Left ventricle myocardium inferior (tissue), 1 donor: ENCODE measurements around the gene GPC5. TPM values are rescaled to one million over a fixed set of nuclear protein-coding genes. Genes with fewer than 3 reads are reported as not detected.

ENCODE experiments used
- DNase-seq: peaks from one replicate; pipeline ENCODE4 v3.0.0-alpha.2; 2020
- H3K27ac ChIP-seq: fragments of 200-600 bp; replicated peaks from 2 replicates; pipeline ENCODE4 v1.8.0; 2021
- H3K27me3 ChIP-seq: fragments of 200-600 bp; 2 replicates; pipeline ENCODE4 v1.8.0; 2021; ENCODE audit warnings: low read depth
- H3K36me3 ChIP-seq: fragments of 200-600 bp; 2 replicates; pipeline ENCODE4 v1.8.0; 2021
- H3K4me1 ChIP-seq: fragments of 200-600 bp; 2 replicates; pipeline ENCODE4 v1.8.0; 2021
- H3K4me3 ChIP-seq: fragments of 200-600 bp; 2 replicates; pipeline ENCODE4 v1.8.0; 2021; ENCODE audit warnings: mild to moderate bottlenecking, moderate library complexity
- H3K9me3 ChIP-seq: fragments of 200-600 bp; replicated peaks from 2 replicates; pipeline ENCODE4 v1.8.0; 2021
- CTCF ChIP-seq: fragments of 200-600 bp; IDR thresholded peaks from 2 replicates; pipeline ENCODE4 v1.8.0; 2021; ENCODE audit warnings: antibody characterized with exemption, mild to moderate bottlenecking, borderline replicate concordance
- intact Hi-C: fragments of 100-400 bp; cut with micrococcal nuclease; formaldehyde crosslinking; loops from one replicate; pipeline ENCODE4 v1.11.0; 2022
- total RNA-seq: library from RNA; stranded (reverse); fragmentation: NEBNext Ultra II Directional; extraction: Animal tissue kit (Norgen Biotek cat#: 25700); gene quantifications from one replicate; pipeline ENCODE4 v1.2.1, GENCODE V29; 2021
- donor health status: DM: no; HTN: yes; CAD: no; lungs with severe emphysema.

GPC5 gene
- total RNA-seq, 1 donor from 2014 or later: 1.5 TPM

GRCh38 chr13:92452840-92453239 is 1054.4 kb downstream of the GPC5 start:
- DNase-seq: no peak
- H3K36me3 ChIP-seq: no peaks in the 10 kb centered on the region
- H3K27ac ChIP-seq: no peak overlapping the region
- intact Hi-C loops: no loop called here
- no peaks in the 10 kb centered on the region for H3K27me3 ChIP-seq
- H3K4me3 ChIP-seq: no peak overlapping the region
- no peak for TF ChIP-seq CTCF
- no peaks in the 10 kb centered on the region for H3K9me3 ChIP-seq
- no peaks in the 10 kb centered on the region for H3K4me1 ChIP-seq

DNA sequence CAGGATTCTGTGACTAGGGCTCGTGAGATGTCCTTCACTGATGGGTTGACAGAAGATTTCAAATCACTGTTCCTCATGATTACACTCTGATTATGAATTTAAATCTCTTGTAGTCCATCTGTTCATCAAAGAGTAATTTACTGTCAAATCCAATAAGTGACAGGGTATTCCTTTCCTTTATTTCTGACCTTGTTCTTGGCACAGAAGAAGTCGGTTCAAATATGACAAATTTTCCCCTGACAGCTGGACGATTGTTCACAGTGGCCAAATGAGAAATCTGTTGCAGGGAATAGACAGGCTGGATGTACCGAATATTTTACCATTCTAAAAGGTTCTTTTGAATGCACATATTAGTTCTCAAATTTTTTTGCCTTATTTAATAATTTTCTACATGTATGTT is 1060.9 kb downstream of the GPC5 start:
- intact Hi-C loops: no loop called here
- H3K27me3 ChIP-seq: no peaks in the 10 kb centered on the region
- TF ChIP-seq CTCF: no peak
- no peak for DNase-seq
- H3K27ac ChIP-seq: no peak overlapping the region
- no peaks in the 10 kb centered on the region for H3K9me3 ChIP-seq
- H3K4me3 ChIP-seq: no peak overlapping the region
- H3K36me3 ChIP-seq: no peaks in the 10 kb centered on the region
- H3K4me1 ChIP-seq: no peaks in the 10 kb centered on the region

GRCh38 chr13:92460479-92460878 is 1062.1 kb downstream of the GPC5 start:
- no peaks in the 10 kb centered on the region for H3K36me3 ChIP-seq
- no peaks in the 10 kb centered on the region for H3K9me3 ChIP-seq
- TF ChIP-seq CTCF: no peak
- H3K27me3 ChIP-seq: no peaks in the 10 kb centered on the region
- no peak for DNase-seq
- no peak overlapping the region for H3K4me3 ChIP-seq
- no peak overlapping the region for H3K27ac ChIP-seq
- H3K4me1 ChIP-seq: no peaks in the 10 kb centered on the region
- intact Hi-C loops: no loop called here

DNA sequence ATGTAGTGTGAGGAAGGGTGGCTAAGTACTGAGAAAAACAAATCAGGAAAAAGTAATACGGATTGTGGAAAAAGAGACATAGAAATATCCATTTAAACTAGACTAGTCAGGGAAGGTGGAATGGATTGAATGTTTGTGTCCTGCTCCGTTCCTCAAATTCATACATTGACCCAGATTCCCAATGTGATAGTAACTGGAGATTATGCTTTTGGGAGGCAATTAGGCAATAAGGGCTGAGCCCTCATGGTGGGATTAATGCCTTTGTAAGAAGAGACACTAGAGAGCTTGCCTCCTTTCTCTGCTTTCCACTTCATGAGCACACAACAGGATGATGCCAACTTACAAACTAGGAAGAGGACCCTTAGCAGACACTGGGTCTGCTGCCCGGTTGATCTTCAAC is 1063.0 kb downstream of the GPC5 start:
- TF ChIP-seq CTCF: no peak
- intact Hi-C loops: no loop called here
- Histone ChIP-seq H3K36me3 (no peaks in the 10 kb centered on the region), H3K27me3 (no peaks in the 10 kb centered on the region), H3K4me1 (no peaks in the 10 kb centered on the region), H3K4me3 (no peak overlapping the region), H3K9me3 (no peaks in the 10 kb centered on the region), H3K27ac (no peak overlapping the region)
- no peak for DNase-seq

DNA sequence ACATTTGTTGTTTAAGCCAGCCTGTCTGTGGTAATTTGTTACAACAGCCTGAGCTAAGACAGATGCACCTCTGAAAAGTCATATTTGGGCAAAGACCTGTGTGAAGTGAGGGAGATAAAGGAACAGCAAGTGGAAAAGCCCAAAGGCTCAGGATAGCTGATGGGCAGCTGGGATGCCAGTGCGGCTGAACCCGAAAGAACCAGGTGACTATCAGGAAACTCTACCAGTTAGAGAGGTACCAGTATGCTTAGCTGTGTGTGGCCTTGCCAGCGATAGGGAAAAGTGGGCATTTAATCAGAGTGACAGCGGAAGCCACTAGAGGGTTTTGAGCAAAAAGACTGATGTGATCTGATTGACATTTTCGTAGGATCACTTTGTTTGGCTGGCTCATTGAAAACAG is 1063.4 kb downstream of the GPC5 start:
- Histone ChIP-seq H3K27ac (no peak overlapping the region), H3K4me1 (no peaks in the 10 kb centered on the region), H3K27me3 (no peaks in the 10 kb centered on the region), H3K4me3 (no peak overlapping the region), H3K9me3 (no peaks in the 10 kb centered on the region), H3K36me3 (no peaks in the 10 kb centered on the region)
- no peak for TF ChIP-seq CTCF
- intact Hi-C loops: no loop called here
- DNase-seq: no peak

DNA sequence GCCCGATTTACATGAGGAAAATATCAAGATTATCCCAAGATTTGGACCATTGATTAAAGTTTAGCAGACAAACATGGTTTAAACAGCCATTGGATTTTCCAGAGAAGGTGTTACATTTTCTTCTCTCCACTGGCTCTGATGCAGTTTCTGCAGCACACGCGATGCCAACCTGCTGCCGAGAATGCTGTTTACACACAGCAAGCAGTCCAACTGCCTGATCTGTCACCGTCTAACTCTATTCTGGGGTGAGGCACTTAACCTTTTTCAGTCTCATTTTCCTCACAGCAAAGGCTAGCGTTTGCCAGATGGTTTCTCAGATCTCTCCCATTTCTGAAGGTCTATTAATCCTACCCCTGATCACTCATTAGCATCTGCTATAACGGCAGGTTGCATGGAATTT is 1064.7 kb downstream of the GPC5 start:
- Histone ChIP-seq H3K4me1 (no peaks in the 10 kb centered on the region), H3K9me3 (no peaks in the 10 kb centered on the region), H3K27me3 (no peaks in the 10 kb centered on the region), H3K4me3 (no peak overlapping the region), H3K27ac (no peak overlapping the region), H3K36me3 (no peaks in the 10 kb centered on the region)
- intact Hi-C loops: no loop called here
- DNase-seq: no peak
- TF ChIP-seq CTCF: no peak
